Ecto neural progenitor cell (in vitro differentiated cells): ENCODE results near the gene MGAT5.

Experiments
- DNase-seq: peaks from one replicate; pipeline ENCODE4 v3.0.0-alpha.2; 2018; ENCODE audit warnings: low spot score

MGAT5 gene

DNA sequence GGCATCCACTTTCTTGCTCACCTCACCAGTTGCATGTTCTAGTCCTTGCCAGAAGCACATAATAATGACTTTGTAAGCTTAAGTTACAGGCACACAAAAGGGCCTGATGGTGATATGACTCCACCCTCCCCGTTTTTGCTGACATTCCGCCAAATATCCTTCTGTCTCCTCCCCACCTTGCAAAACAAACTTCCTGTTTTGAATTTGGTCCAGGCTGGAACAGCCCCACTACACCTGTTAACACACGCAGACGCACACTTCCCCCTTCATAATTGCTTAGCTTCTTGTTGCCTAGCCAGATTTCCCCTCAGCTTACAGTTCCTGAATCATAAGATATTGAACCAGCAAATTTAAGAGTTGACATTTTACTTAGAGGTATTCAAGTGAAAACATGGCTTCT lies at the start of gene MGAT5:
MGAT5 (plus strand) TSS at position 269 of the 400 bp plus-strand sequence. CDS start 332 bp downstream, outside the sequence.
- no peak for DNase-seq

- DNase-seq: no peak
Observed at GRCh38 chr2:134205087-134205486, 48.8 kb upstream of the MGAT5 start.

GRCh38 chr2:134206031-134206430 lies 47.8 kb upstream of the MGAT5 start:
- no peak for DNase-seq

DNA sequence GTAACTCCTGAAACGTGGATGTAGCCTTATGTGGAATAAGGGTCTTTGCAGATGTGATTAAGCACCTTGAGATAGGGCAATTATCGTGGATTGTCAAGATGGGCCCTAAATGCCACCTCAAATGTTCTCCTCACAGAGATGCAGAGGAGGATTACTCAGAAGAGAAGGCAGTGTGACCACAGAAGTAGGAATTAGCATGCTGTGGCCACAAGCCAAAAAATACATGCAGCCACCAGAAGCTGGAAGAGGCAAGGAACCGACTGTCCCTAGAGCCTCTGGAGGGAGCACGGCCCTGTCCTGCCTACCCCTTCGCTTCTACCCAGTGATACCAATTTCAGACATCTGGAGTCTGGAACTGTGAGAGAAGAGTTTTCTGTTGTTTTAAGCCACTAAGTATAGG lies 47.3 kb upstream of the MGAT5 start:
- no peak for DNase-seq

DNA sequence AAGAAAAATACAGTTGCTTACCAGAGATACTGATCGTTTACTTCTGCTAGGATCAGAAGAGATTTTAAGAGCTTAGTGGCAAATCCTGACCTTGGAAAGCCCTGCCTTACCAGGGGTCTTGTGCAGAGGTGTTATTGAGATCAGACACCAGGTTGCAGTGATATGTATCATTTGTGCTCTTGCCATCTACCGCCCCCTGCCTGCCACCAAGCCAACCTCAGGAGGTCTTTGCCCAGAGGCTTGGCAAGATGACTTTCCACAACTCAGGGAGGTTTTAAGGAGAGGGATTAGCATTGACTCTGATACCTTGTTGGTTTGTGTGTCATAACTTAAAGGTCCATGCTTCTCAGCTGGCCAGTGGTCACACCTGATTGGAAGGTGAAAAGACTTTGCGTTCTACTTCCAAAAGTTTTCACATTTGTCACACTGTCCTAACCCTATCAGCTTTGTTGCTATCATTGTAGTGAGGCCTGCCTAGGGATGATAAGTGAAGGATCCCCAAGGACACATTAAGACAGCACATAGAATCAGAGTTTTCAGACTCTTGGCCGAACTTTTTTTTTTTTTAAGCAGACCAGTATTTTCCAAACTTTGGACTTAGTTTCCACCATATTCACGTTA lies 46.2 kb upstream of the MGAT5 start:
- peak; percentile 53 for DNase-seq

- no peak for DNase-seq
Observed at GRCh38 chr2:134208825-134209224, 45.0 kb upstream of the MGAT5 start.

- no peak for DNase-seq
Observed at GRCh38 chr2:134212746-134213145, 41.1 kb upstream of the MGAT5 start.

DNA sequence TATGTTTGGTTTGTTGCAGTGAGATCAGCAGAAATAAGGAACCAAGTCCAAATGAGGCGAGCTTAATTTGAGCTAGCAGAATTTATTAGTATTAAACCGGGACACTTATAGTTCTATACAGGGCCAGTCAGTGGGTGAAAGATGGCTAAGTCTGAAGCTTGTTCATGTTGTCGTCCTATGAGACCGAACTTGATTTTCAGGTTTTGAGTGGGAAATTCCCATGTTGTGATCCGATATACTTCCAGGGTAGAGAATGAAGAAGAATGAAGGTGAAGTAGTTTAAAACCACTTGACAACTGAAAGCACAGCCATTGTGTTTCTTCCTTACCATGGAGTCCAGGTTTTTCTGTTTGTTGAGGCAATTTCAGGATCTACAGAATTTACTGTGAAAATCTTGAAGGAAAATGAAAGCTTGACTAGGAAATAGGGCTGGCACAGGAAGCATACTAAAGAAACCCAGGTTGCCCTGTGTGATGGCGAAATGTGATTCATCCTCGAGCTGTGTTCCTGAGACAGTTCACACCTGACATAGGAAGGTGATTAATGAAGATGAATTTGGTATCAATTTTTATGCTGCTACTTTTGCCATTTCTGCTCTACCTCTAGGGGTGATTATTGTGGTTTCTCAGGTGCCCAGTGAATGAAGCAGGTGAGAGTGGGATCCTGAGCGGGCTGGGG lies 37.6 kb upstream of the MGAT5 start:
- DNase-seq: no peak

GRCh38 chr2:134217351-134217750 lies 36.5 kb upstream of the MGAT5 start:
- no peak for DNase-seq

DNA sequence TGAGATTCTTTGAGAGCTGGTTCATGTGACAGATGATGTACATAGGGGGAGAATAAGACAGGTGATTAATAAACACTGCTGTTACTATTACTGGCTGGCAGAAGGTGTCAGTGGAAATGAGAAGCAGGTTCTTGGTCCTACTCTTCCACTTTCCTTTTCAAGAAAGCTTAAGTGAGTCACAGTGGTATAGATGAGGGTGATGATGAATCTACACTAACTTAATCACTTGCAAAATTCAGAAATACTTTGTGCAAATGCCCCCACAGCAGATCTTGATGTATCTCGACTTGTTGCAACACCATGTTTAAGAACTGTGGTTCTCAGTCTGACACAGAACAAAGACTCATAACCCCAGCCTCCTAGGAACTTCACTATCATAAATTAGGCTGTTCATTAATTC lies 35.9 kb upstream of the MGAT5 start:
- DNase-seq: no peak

DNA sequence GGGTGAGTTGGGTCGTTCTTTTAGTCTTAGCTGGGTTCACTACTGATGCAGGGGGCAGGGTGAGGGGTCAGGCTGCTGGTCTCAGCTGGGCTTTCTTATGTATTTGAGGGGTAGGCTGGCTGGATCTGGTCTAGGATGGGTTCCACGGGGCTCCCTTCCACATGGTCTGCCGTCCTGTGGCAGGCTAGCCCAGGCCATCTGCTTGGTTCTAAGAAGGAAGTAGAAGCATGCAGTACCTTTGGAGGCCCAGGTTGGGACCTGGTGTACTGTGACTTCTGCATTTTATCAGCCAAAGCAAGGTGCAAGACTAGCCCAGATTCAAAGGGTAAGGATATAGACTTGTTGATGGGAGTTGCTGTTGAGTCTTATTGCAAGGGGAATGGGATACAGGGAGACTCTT lies 35.5 kb upstream of the MGAT5 start:
- no peak for DNase-seq

GRCh38 chr2:134218930-134219658 lies 34.8 kb upstream of the MGAT5 start:
- no peak for DNase-seq

GRCh38 chr2:134220344-134220974 lies 33.4 kb upstream of the MGAT5 start:
- no peak for DNase-seq

DNA sequence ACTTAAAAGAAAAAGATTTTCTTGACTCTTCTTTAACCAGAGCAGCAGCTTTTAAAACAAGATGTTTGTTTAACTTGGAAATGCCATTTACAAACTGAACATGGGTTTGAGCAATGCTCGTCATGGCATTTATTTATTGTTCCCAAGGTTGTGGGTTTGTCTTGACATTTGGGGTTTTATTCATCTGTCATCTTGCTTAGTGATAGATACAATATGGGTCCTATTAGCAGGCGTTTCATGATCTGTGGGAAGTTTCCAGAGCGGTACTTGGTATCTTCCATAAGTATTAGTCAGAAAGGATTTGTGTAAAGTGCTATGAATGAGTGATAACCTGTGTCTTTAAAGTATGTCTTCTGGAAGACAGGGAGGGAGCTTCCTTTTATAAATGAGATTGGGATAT lies 29.9 kb upstream of the MGAT5 start:
- no peak for DNase-seq

GRCh38 chr2:134225173-134225572 lies 28.7 kb upstream of the MGAT5 start:
- no peak for DNase-seq

GRCh38 chr2:134225841-134226240 lies 28.0 kb upstream of the MGAT5 start:
- DNase-seq: no peak

- no peak for DNase-seq
Observed at GRCh38 chr2:134226601-134227000, 27.3 kb upstream of the MGAT5 start.

DNA sequence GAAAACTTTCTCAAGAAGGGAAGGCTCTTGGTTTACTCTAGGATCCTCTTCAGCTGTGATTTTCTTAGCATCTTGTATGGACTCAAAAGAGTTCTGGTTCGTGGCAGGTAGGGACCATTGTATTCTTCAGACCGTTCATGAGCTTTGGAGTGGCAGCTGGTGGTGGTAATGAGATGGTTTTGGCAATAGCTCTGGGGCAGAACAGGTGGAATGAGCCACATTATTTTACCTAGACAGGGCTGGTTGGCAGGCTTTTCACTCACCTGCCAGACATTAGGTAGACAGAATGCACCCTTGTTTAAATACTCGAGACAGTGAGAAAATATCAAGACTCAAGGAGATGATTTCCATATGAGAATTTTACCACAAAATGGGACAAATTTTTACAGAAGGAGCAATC lies 26.2 kb upstream of the MGAT5 start:
- no peak for DNase-seq

DNA sequence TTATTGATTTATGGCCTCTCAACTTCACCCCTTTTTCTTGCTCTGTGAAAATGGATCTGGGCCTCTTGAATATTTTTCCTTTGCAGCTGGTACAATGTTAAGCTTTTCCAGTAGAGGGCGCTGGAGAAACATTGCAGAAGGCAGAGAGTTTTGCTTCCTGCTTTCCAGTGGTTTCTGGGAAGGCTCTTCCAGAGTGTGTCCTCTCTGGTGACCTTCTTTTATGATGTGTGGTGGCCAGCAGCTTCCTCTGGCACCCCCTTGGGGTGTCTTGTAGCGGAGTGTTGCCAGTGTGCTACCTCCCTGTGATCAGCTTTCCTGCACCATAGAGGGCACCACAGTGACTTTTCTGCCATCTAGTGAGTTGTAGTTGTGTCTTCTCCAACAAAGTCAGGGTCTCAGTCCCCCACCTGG lies 25.4 kb upstream of the MGAT5 start:
- no peak for DNase-seq

GRCh38 chr2:134229540-134229939 lies 24.3 kb upstream of the MGAT5 start:
- DNase-seq: no peak

DNA sequence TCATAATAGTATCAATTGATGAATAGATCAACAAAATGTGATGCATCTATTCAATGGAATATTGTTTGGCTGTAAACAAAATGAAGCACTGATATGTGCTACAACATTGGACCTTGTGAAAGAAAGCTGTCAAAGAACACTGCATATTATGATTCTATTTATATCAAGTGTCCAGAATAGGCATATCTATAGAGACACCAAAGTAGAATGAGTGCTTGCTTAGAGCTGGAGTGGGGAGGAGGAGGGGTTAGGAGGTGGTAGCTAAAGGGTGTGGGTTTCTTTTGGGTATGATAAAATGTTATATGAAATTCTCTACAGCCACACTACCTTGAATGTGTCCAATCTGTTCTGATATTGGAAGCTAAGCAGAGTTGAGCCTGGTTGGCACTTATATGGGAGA lies 23.0 kb upstream of the MGAT5 start:
- no peak for DNase-seq

DNA sequence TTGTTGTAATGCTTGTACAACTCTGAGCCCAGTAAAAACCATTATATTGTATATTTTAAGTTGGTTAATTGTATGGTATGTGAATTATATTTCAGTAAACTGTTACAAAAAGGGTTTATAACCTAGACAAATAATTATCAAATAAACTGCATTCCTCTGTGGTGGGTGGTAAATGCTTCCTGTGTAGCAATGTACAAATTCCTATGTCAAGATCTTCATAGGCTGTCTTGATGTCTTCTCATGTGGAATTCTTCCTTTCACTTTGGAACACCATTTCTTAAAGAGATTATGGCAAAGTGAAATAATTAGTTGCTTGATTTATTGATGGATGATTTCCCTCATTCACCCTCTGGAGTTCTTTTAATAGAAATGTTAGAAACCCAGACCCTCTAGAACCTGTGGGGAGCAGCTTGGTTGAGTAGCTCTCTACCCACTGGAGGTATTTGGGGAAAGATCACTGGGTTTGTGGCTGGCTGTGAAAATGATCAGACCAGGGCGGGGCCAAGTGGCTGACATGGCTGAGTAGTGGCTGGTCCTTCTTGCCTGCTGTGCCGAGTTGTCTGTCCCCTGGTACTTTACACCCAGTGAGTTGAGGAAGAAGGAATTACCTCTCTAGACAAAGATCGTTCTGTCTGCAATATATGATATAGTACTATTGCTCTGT lies 22.4 kb upstream of the MGAT5 start:
- DNase-seq: no peak
